Esophagus (tissue), 2 donors: Measurements from ENCODE around the gene EPHX1. TPM values are rescaled to one million over a fixed set of nuclear protein-coding genes. Genes with fewer than 3 reads are reported as not detected.

ENCODE experiments used
- H3K27ac ChIP-seq, 2 donors: one replicate each; pipeline ENCODE4 v1.5.1; 2013; ENCODE audit warnings: low read depth in 2 of 2, mild to moderate bottlenecking in 2 of 2, inconsistent platforms in 1 of 2, low read length in 1 of 2, moderate library complexity in 1 of 2
- H3K27me3 ChIP-seq, 2 donors: one replicate each; pipeline ENCODE4 v1.6.1; 2013; ENCODE audit warnings: low read length in 2 of 2, control low read depth in 1 of 2, mild to moderate bottlenecking in 1 of 2; ENCODE audit not compliant: insufficient read depth in 2 of 2, control insufficient read depth in 1 of 2
- H3K36me3 ChIP-seq, 2 donors: one replicate each; pipeline ENCODE4 v1.6.1; 2013; ENCODE audit warnings: low read length in 1 of 2; ENCODE audit not compliant: control insufficient read depth in 2 of 2, insufficient read depth in 2 of 2
- H3K4me1 ChIP-seq, 2 donors: one replicate each; pipeline ENCODE4 v1.6.1; 2013; ENCODE audit warnings: low read length in 1 of 2; ENCODE audit not compliant: control insufficient read depth in 2 of 2, insufficient read depth in 2 of 2
- H3K4me3 ChIP-seq, 2 donors: one replicate each; pipeline ENCODE4 v1.5.1; 2013; ENCODE audit warnings: low read length in 2 of 2, mild to moderate bottlenecking in 2 of 2, low read depth in 1 of 2, moderate library complexity in 1 of 2
- H3K9me3 ChIP-seq, 2 donors: one replicate each; pipeline ENCODE4 v1.6.1; 2013; ENCODE audit warnings: mild to moderate bottlenecking in 2 of 2, low read depth in 1 of 2, low read length in 1 of 2, moderate library complexity in 1 of 2; ENCODE audit not compliant: control insufficient read depth in 2 of 2, insufficient read depth in 1 of 2
- WGBS, 2 donors: extraction: QIAGEN DNeasy Blood & Tissue Kit; methylation state at CpG; one replicate each; pipeline ENCODE4 v1.1.7; 2013; 5-methylcytosine and 5-hydroxymethylcytosine counted together
- polyA plus RNA-seq, 2 donors: library from polyadenylated mRNA; stranded (reverse); fragments of 200-250 nt; gene quantifications; one replicate each; pipeline ENCODE4 v1.2.3, GENCODE V29; 2013
- donor health status: healthy with polysubstance abuse.
- donor health status: Bipolar disorder and iron deficiency.

The EPHX1 gene
- polyA plus RNA-seq, 2 donors, result 62.5 to 90.7 TPM

DNA sequence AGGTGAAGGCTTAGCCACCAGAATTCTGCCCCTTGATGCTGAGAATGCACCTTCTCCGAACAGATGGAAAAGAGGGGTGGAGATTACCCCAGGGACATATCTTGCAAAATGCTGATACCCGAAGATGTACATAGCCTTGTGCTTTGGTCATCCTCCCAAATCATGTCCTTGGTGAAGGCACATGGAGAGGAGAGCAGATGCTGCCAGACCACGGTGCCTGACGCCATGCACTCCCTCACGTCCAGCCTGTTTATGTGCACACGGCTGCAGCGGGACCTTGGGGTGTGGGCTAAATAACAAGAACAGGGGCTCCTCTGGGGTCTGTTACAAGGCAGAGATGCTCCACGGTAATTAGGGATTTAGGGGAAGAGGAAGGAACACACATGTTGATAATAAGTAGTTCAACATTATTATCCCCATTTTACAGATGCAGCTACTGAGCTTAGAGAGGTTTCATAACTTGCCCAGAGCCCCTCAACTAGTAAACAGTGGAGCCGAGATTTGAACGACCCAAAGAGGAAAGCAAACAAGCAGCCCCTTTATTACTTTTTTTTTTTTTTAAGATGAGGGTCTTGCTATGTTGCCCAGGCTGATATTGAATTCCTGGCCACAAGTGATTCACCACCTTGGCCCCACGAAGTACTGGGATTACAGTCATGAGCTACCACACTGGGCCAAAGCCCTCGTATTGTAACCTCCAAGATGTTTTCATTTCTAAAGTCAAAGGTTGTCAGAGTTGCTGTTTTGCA lies 12.9 kb downstream of the EPHX1 start:
- H3K9me3 ChIP-seq, result no peaks in the 10 kb centered on the region
- peaks cover 0 to 1% of the 10 kb centered on the region in 2 donors for H3K36me3 ChIP-seq
- no peak overlapping the region for H3K27ac ChIP-seq
- H3K4me1 ChIP-seq, result peaks cover 9 to 14% of the 10 kb centered on the region in 2 donors
- WGBS, 2 donors, result 81% methylated on average over 12 of the region's 12 CpGs
- no peaks in the 10 kb centered on the region for H3K27me3 ChIP-seq
- no peak overlapping the region for H3K4me3 ChIP-seq

DNA sequence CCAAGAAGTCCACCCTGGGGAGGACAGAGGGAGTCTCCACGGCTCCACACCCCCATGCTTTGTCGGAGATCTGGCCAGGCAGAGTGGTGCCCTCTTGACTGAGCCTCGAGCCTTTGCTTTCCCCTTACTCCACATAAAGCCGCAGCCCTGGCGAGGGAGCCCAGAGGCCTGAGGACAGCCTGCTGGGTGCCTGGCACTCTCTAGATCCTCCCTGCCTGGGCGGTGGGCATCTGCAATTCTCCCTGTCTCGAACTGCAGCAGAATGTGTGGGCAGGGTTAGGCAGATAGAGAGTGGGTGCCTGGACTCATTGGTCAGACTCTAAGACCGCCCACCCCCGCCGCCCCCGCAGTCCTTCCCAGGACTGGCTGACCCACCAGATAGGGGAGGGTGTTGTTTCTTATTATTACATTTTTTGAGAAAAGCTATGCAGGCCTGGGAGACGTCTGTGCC lies 13.9 kb downstream of the EPHX1 start:
- WGBS, 2 donors, result 79 to 80% methylated on average over 12 of the region's 12 CpGs
- Histone ChIP-seq H3K36me3 (peaks cover 0 to 4% of the 10 kb centered on the region in 2 donors), H3K27me3 (no peaks in the 10 kb centered on the region), H3K9me3 (no peaks in the 10 kb centered on the region), H3K4me1 (peaks cover 8 to 9% of the 10 kb centered on the region in 2 donors), H3K27ac (no peak overlapping the region), H3K4me3 (no peak overlapping the region)

- H3K4me3 ChIP-seq, result no peak overlapping the region
- peaks cover 0 to 11% of the 10 kb centered on the region in 2 donors for H3K36me3 ChIP-seq
- H3K9me3 ChIP-seq, result no peaks in the 10 kb centered on the region
- no peak overlapping the region for H3K27ac ChIP-seq
- no peaks in the 10 kb centered on the region for H3K27me3 ChIP-seq
- WGBS, 2 donors, result 76 to 93% methylated on average over 12 of the region's 12 CpGs
- peaks cover 8 to 9% of the 10 kb centered on the region in 2 donors for H3K4me1 ChIP-seq
Observed at GRCh38 chr1:225824533-225824941, 14.6 kb downstream of the EPHX1 start.

DNA sequence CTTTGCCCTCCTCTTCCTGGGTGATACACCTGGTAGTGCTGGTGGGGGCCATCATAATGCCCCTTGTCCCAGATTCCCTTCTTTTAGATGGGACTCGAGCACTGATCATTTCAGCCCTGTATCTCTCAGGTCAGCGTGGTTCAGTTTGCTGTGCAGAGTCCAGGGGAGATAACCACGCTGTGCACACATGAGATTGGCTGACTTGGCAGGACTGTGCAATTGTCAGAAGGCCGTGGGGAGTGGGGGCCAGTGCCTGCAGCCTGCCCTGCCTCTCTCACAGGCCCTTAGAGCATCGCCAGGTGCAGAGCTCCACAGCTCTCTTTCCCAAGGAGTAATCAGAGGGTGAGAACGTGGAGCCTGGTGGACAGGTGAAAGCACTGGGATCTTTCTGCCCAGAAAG lies 15.2 kb downstream of the EPHX1 start:
- WGBS, 2 donors, result 64 to 83% methylated on average over 6 of the region's 6 CpGs
- Histone ChIP-seq H3K9me3 (no peaks in the 10 kb centered on the region), H3K4me3 (no peak overlapping the region), H3K4me1 (peaks cover 8 to 9% of the 10 kb centered on the region in 2 donors), H3K36me3 (peaks cover 0 to 12% of the 10 kb centered on the region in 2 donors), H3K27ac (peak overlapping the region in 1 of 2 donors; percentile 15), H3K27me3 (no peaks in the 10 kb centered on the region)

DNA sequence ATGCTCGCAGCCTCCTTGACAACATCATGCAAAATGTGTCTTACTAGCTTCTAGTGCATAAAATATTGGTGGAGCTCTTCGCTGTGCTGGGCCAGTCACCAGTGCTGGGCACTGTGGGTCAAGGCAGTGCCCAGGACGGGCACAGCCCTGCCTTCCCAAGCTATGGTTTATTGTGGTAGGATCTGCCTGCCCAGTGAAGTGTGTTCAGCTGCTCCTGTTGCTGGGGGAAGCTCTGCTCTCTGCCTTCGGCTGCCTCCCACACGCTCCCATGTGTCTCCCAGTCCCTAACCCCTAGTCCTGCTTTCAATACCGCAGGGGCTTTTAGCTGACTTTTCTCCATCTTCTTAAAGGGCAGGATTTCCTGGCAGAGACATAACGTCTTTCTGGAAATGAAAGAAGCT lies 15.7 kb downstream of the EPHX1 start:
- Histone ChIP-seq H3K4me3 (no peak overlapping the region), H3K4me1 (peaks cover 8 to 9% of the 10 kb centered on the region in 2 donors), H3K9me3 (no peaks in the 10 kb centered on the region), H3K27ac (no peak overlapping the region), H3K36me3 (peaks cover 0 to 12% of the 10 kb centered on the region in 2 donors), H3K27me3 (no peaks in the 10 kb centered on the region)
- WGBS, 2 donors, result 51 to 67% methylated on average over 7 of the region's 7 CpGs

GRCh38 chr1:225827076-225827475 lies 17.2 kb downstream of the EPHX1 start:
- 78 to 89% methylated on average over 8 of the region's 8 CpGs for WGBS, 2 donors
- Histone ChIP-seq H3K27me3 (no peaks in the 10 kb centered on the region), H3K4me3 (no peak overlapping the region), H3K27ac (no peak overlapping the region), H3K9me3 (no peaks in the 10 kb centered on the region), H3K36me3 (peaks cover 0 to 18% of the 10 kb centered on the region in 2 donors), H3K4me1 (peaks cover 6 to 9% of the 10 kb centered on the region in 2 donors)

GRCh38 chr1:225828706-225829345 lies 18.9 kb downstream of the EPHX1 start:
- Histone ChIP-seq H3K4me3 (no peak overlapping the region), H3K9me3 (no peaks in the 10 kb centered on the region), H3K27me3 (no peaks in the 10 kb centered on the region), H3K36me3 (peaks cover 0 to 18% of the 10 kb centered on the region in 2 donors), H3K27ac (no peak overlapping the region), H3K4me1 (peaks cover 6 to 8% of the 10 kb centered on the region in 2 donors)
- 85 to 93% methylated on average over 14 of the region's 14 CpGs for WGBS, 2 donors

DNA sequence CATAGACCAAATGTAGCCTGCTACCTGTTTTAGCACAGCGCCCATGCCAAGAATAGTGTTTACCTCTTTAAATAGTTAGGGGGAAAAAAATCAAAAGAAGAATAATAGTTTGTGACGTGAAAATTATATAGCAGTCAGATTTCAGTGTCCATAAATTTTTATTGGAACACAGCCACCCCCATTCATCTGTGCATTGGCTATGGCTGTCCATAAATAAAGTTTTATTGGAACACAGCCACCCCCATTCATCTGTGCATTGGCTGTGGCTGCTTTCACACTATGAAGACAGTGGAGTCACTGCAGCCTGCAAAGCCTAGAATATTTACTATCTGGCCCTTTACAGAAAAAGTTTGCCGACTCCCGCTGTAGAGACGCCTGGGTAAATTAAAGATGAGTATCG lies 20.9 kb downstream of the EPHX1 start:
- Histone ChIP-seq H3K4me1 (peaks cover 0 to 8% of the 10 kb centered on the region in 2 donors), H3K4me3 (no peak overlapping the region), H3K36me3 (peaks cover 0 to 21% of the 10 kb centered on the region in 2 donors), H3K27me3 (no peaks in the 10 kb centered on the region), H3K27ac (no peak overlapping the region), H3K9me3 (no peaks in the 10 kb centered on the region)
- 93 to 94% methylated on average over 6 of the region's 6 CpGs for WGBS, 2 donors

DNA sequence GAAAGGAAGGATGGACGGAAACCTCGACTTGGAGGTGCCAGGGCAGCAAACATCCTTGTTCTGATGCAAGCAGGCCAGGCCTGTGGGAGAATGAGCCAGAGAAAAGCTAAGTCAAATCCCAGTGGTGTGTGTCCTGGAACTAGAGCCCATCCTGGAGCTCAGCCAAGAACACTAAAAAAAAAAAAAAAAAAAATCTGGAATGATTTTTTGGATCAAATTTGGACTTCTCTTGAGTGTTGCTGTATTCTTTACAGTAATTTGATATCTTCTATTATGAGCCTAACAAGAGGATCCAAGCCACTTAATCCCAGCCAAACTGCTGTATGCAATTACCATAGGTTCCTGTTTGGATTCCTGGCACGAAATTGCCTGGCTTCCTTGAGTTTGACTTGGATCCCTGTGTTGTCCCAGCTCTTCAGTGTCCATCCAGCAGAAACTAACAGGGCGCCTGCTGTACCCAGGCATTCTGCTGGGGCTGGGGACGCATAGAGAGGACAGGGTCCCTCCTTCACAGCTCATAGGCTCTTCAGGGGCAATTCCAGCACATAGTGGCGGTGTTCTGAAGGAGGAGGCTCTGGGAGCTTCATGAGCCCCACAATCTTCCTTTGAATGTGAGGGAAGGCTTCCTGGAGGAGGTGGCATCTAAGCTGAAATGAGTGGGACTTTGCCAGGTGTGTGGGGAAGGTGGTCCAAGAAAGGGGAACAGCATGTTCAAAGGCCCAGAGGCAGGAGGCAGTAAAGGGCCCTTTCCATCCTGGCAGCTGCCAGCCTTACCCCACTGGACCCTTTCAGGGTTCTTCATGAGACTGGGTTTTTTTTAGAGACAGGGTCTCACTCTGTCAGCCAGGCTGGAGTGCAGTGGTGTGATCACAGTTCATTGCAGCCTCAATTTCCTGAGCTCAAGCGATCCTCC lies 24.7 kb downstream of the EPHX1 start:
- H3K4me3 ChIP-seq, result no peak overlapping the region
- H3K36me3 ChIP-seq, result peaks cover 0 to 24% of the 10 kb centered on the region in 2 donors
- H3K27me3 ChIP-seq, result no peaks in the 10 kb centered on the region
- no peaks in the 10 kb centered on the region for H3K9me3 ChIP-seq
- H3K4me1 ChIP-seq, result peaks cover 0 to 2% of the 10 kb centered on the region in 2 donors
- WGBS, 2 donors, result 48 to 65% methylated on average over 7 of the region's 7 CpGs
- H3K27ac ChIP-seq, result peak overlapping the region; percentile 55 to 74
